Measurements from ENCODE around the gene DPCD. TPM values are rescaled to one million over a fixed set of nuclear protein-coding genes. Genes with fewer than 3 reads are reported as not detected.

Gene DPCD
- total RNA-seq, 6 experiments from 2014 or later, result 2.2 to 4.3 (median 3.5) TPM

DNA sequence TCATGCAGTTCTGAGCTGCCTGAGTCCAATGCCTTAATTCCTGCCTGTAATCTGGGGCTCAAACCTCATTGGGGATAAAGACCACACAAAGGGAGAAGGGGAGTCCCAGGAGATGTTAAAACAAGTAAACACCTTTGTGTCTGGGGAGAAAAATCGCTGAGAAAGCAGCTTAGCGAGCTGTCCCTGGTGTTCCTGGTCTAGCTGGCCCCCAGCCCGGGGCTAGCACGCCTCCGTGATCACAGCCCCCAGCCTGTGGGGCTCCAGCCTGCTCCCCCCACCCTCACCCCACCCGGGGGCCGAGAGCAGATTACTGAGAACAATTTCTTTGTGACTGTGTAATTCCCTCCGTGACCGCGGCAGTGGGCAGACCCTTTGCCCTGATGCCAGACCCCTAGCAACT is 24.8 kb downstream of the DPCD start:
- WGBS (ENCODE audit: insufficient coverage, low coverage, low lambda C conversion rate, missing lambda C conversion rate), result 72% methylated on average over 4 of the region's 10 CpGs
- ATAC-seq, result no peak
- DNase-seq, result no peak
- Histone ChIP-seq H3K9me3 (no peaks in the 10 kb centered on the region), H3K36me3 (peaks cover 0 to 18% (median 3%) of the 10 kb centered on the region in 4 donors), H3K27ac (no peak overlapping the region), H3K4me1 (no peaks in the 10 kb centered on the region), H3K4me3 (no peak overlapping the region), H3K27me3 (no peaks in the 10 kb centered on the region)
- intact Hi-C loops (cut with DNase I), result no loop called here
- TF ChIP-seq POLR2A (IDR thresholded peaks at IDR 0.05), result no peak
- TF ChIP-seq, protein P1, sequence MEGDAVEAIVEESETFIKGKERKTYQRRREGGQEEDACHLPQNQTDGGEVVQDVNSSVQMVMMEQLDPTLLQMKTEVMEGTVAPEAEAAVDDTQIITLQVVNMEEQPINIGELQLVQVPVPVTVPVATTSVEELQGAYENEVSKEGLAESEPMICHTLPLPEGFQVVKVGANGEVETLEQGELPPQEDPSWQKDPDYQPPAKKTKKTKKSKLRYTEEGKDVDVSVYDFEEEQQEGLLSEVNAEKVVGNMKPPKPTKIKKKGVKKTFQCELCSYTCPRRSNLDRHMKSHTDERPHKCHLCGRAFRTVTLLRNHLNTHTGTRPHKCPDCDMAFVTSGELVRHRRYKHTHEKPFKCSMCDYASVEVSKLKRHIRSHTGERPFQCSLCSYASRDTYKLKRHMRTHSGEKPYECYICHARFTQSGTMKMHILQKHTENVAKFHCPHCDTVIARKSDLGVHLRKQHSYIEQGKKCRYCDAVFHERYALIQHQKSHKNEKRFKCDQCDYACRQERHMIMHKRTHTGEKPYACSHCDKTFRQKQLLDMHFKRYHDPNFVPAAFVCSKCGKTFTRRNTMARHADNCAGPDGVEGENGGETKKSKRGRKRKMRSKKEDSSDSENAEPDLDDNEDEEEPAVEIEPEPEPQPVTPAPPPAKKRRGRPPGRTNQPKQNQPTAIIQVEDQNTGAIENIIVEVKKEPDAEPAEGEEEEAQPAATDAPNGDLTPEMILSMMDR (IDR thresholded peaks at IDR 0.05), result no peak

DNA sequence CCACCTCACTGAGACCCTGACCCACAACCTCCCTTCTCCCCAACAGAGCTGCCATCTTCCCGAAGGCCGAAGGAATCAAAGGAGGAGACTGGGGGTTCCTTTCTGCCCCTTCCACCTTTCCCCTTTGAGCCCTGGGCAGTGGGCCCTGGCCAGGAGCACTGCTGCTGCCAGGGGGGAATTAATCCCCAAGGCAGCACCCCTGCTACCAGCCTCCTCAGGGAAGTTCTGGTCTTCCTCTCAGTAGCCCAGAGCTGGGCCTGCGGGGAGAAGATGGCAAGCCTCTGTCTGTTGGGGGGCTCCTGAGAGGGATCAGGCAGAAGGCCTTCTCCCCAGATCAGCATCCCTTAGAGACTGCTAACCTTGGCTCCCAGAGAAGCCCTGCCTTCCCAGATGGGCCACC is 25.5 kb downstream of the DPCD start:
- DNase-seq (no peak), ATAC-seq (no peak)
- Histone ChIP-seq H3K4me1 (no peaks in the 10 kb centered on the region), H3K9me3 (no peaks in the 10 kb centered on the region), H3K4me3 (no peak overlapping the region), H3K36me3 (peaks cover 0 to 18% (median 3%) of the 10 kb centered on the region in 4 donors), H3K27me3 (no peaks in the 10 kb centered on the region), H3K27ac (no peak overlapping the region)
- 75% methylated on average over 2 of the region's 3 CpGs for WGBS (ENCODE audit: insufficient coverage, low coverage, low lambda C conversion rate, missing lambda C conversion rate)
- intact Hi-C loops (cut with DNase I), result no loop called here
- TF ChIP-seq POLR2A (IDR thresholded peaks at IDR 0.05), result no peak
- TF ChIP-seq, protein P1 (IDR thresholded peaks at IDR 0.05), result no peak

DNA sequence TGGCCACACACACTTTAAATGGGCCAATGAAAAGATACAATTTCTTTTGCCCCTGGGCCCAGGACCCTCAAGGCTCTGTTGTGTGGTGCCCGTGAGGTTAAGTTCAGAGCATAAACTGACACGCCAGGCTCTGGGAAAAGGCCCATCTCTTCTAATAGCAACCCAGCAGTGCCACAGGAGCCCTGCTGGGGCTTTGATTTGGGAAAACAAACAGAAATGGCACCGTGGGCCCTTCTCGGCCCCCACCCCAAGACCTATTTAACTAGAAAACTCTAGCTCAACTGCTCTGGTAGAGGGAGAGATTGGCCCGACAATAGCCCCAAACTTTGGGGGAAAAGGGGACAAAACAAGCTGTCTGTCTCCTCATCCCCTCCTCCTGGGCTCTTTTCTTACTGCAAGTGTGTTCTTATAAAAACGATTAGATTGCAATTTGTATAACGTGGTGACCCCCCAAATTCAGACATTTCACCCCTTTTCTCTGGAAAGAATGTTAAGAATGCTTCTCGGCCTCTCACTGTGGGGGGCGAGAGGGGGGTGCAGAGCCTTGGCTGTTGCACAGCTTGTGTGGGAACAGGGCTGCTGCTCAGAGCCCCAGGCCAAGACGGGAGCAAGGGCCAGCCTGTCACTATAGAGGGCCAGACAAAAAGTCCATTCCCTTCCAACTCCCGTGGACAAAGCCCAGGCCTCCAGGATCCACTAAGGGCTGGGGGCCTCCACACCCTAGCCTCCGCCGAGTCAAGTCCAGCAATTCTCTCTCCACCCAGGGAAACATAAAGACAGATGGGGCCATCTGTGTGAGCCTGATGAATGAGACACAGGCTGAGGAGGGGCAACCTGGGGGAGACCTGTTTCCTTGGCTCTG is 26.8 kb downstream of the DPCD start:
- intact Hi-C loops (cut with DNase I), result no loop called here

DNA sequence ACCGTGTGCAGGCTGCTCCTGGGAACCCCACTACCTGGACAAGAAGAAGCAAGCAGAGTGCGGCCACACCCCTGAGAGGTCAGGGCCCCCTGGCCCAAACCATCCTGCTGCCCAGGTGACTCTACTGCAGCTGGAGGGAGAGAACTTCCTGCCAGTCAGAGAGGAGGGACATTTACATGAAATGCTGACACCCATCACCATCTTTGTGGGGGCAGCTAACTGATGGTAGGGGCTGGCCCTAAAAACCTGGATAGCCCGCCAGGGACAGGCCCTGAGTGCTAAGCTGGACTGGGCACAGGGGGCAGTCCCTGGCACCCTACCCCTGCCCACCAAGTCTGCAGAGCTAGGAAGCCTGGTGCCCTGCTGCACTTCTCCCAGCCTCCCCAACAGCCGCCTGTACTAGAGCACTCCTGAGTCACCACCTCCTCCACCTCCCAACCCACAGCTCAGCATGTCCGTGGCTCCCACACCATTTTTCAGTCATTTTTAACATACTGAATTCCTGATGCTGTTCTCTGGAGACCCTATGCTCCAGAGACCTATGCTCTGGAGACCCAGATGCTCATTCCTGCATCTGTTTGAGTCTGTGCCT is 27.5 kb downstream of the DPCD start:
- DNase-seq (no peak), ATAC-seq (no peak)
- Histone ChIP-seq H3K27ac (no peak overlapping the region), H3K36me3 (peaks cover 0 to 13% (median 0%) of the 10 kb centered on the region in 4 donors), H3K4me3 (no peak overlapping the region), H3K27me3 (no peaks in the 10 kb centered on the region), H3K9me3 (no peaks in the 10 kb centered on the region), H3K4me1 (no peaks in the 10 kb centered on the region)
- TF ChIP-seq, protein P1 (IDR thresholded peaks at IDR 0.05), result no peak
- no peak for TF ChIP-seq POLR2A (IDR thresholded peaks at IDR 0.05)
- intact Hi-C loops (cut with DNase I), result no loop called here
- 78% methylated on average over 1 of the region's 5 CpGs for WGBS (ENCODE audit: insufficient coverage, low coverage, low lambda C conversion rate, missing lambda C conversion rate)

More for the DNA sequence above, 26.8 kb downstream of the DPCD start:
- no peak for ATAC-seq
- no peaks in the 10 kb centered on the region for H3K9me3 ChIP-seq
- H3K4me3 ChIP-seq, result no peak overlapping the region
- WGBS (ENCODE audit: insufficient coverage, low coverage, low lambda C conversion rate, missing lambda C conversion rate), result 87% methylated on average over 6 of the region's 13 CpGs
- no peak overlapping the region for H3K27ac ChIP-seq
- H3K4me1 ChIP-seq, result no peaks in the 10 kb centered on the region
- peaks cover 0 to 18% (median 3%) of the 10 kb centered on the region in 4 donors for H3K36me3 ChIP-seq
- H3K27me3 ChIP-seq, result no peaks in the 10 kb centered on the region
- no peak for DNase-seq
- TF ChIP-seq POLR2A (IDR thresholded peaks at IDR 0.05), result no peak
- TF ChIP-seq, protein P1 (IDR thresholded peaks at IDR 0.05), result no peak

Data from right lobe of liver (tissue), 6 donors.